ENCODE measurements around the gene CD209.

Gene CD209

DNA sequence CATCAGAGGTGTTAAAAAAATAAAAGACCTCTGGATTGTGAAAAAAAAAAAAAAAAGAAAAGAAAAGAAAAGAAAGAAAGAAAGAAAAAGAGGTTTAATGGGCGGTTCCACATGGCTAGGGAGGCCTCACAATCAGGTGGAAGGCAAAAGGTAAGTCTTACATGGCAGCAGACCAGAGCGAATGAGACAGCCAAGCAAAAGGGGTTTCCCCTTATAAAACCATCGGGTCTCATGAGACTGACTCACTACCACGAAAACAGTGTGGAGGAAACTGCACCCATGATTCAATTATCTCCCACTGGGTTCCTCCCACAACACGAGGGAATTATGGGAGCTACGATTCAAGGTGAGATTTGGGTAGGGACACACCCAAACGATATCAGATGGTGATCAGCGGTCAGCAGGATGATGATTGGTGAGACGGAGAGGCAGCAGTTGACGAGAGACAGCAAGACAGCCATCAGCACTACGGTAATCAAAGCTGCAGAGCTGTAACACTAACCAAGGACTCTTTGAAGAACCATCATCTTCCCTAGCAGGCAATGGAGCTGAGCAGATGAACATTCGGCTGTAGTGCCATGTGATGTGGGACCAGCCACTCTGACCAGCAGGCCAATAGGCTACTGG lies 3.9 kb upstream of the CD209 start:
- TF ChIP-seq SIN3A (IDR thresholded peaks at IDR 0.05; ENCODE audit: borderline replicate concordance, insufficient read depth, low read length) (no peak), FOXP2 (optimal IDR thresholded peaks at IDR 0.05; ENCODE audit: borderline replicate concordance, extremely low read depth, extremely low read length, insufficient read depth) (no peak), TAF1 (IDR thresholded peaks at IDR 0.05; ENCODE audit: borderline replicate concordance, insufficient read depth, low read length) (no peak), POLR2AphosphoS5 (IDR thresholded peaks at IDR 0.05; ENCODE audit: low read depth, low read length) (no peak)
- TF ChIP-seq, protein P1, sequence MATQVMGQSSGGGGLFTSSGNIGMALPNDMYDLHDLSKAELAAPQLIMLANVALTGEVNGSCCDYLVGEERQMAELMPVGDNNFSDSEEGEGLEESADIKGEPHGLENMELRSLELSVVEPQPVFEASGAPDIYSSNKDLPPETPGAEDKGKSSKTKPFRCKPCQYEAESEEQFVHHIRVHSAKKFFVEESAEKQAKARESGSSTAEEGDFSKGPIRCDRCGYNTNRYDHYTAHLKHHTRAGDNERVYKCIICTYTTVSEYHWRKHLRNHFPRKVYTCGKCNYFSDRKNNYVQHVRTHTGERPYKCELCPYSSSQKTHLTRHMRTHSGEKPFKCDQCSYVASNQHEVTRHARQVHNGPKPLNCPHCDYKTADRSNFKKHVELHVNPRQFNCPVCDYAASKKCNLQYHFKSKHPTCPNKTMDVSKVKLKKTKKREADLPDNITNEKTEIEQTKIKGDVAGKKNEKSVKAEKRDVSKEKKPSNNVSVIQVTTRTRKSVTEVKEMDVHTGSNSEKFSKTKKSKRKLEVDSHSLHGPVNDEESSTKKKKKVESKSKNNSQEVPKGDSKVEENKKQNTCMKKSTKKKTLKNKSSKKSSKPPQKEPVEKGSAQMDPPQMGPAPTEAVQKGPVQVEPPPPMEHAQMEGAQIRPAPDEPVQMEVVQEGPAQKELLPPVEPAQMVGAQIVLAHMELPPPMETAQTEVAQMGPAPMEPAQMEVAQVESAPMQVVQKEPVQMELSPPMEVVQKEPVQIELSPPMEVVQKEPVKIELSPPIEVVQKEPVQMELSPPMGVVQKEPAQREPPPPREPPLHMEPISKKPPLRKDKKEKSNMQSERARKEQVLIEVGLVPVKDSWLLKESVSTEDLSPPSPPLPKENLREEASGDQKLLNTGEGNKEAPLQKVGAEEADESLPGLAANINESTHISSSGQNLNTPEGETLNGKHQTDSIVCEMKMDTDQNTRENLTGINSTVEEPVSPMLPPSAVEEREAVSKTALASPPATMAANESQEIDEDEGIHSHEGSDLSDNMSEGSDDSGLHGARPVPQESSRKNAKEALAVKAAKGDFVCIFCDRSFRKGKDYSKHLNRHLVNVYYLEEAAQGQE (IDR thresholded peaks at IDR 0.05; ENCODE audit: insufficient read depth in 1 of 2, low read depth in 2 of 2, low read length in 2 of 2) = no peak

- no peak for TF ChIP-seq TAF1 (IDR thresholded peaks at IDR 0.05; ENCODE audit: borderline replicate concordance, insufficient read depth, low read length)
- TF ChIP-seq SIN3A (IDR thresholded peaks at IDR 0.05; ENCODE audit: borderline replicate concordance, insufficient read depth, low read length) = no peak
- no peak for TF ChIP-seq POLR2AphosphoS5 (IDR thresholded peaks at IDR 0.05; ENCODE audit: low read depth, low read length)
- TF ChIP-seq FOXP2 (optimal IDR thresholded peaks at IDR 0.05; ENCODE audit: borderline replicate concordance, extremely low read depth, extremely low read length, insufficient read depth) = no peak
- TF ChIP-seq, protein P1 (IDR thresholded peaks at IDR 0.05; ENCODE audit: insufficient read depth in 1 of 2, low read depth in 2 of 2, low read length in 2 of 2) = no peak
Measured at GRCh38 chr19:7748756-7749155, 1.4 kb upstream of the CD209 start.

GRCh38 chr19:7748171-7748570 lies 837 bp upstream of the CD209 start:
- no peak for TF ChIP-seq FOXP2 (optimal IDR thresholded peaks at IDR 0.05; ENCODE audit: borderline replicate concordance, extremely low read depth, extremely low read length, insufficient read depth)
- TF ChIP-seq TAF1 (IDR thresholded peaks at IDR 0.05; ENCODE audit: borderline replicate concordance, insufficient read depth, low read length) = no peak
- no peak for TF ChIP-seq POLR2AphosphoS5 (IDR thresholded peaks at IDR 0.05; ENCODE audit: low read depth, low read length)
- TF ChIP-seq SIN3A (IDR thresholded peaks at IDR 0.05; ENCODE audit: borderline replicate concordance, insufficient read depth, low read length) = no peak
- TF ChIP-seq, protein P1 (IDR thresholded peaks at IDR 0.05; ENCODE audit: insufficient read depth in 1 of 2, low read depth in 2 of 2, low read length in 2 of 2) = no peak

- TF ChIP-seq, protein P1 (IDR thresholded peaks at IDR 0.05; ENCODE audit: insufficient read depth in 1 of 2, low read depth in 2 of 2, low read length in 2 of 2) = no peak
- TF ChIP-seq POLR2AphosphoS5 (IDR thresholded peaks at IDR 0.05; ENCODE audit: low read depth, low read length) (no peak), FOXP2 (optimal IDR thresholded peaks at IDR 0.05; ENCODE audit: borderline replicate concordance, extremely low read depth, extremely low read length, insufficient read depth) (no peak), SIN3A (IDR thresholded peaks at IDR 0.05; ENCODE audit: borderline replicate concordance, insufficient read depth, low read length) (no peak), TAF1 (IDR thresholded peaks at IDR 0.05; ENCODE audit: borderline replicate concordance, insufficient read depth, low read length) (no peak)
Measured at GRCh38 chr19:7744871-7745650, 2.3 kb downstream of the CD209 start.

All from PFSK-1 (cell line).